Measurements from ENCODE around the gene RIMBP3C. TPM values are rescaled to one million over a fixed set of nuclear protein-coding genes. Genes with fewer than 3 reads are reported as not detected.
"Not testable (repeated sequence)": the region's sequence is repeated elsewhere in the genome, so short reads cannot be mapped to it uniquely, and the experiment has no call there.

RIMBP3C gene
- polyA plus RNA-seq, 1 donor (not counting 4 experiments of a cell fraction or from before 2014, with no cell fraction given): 0.01 TPM

DNA sequence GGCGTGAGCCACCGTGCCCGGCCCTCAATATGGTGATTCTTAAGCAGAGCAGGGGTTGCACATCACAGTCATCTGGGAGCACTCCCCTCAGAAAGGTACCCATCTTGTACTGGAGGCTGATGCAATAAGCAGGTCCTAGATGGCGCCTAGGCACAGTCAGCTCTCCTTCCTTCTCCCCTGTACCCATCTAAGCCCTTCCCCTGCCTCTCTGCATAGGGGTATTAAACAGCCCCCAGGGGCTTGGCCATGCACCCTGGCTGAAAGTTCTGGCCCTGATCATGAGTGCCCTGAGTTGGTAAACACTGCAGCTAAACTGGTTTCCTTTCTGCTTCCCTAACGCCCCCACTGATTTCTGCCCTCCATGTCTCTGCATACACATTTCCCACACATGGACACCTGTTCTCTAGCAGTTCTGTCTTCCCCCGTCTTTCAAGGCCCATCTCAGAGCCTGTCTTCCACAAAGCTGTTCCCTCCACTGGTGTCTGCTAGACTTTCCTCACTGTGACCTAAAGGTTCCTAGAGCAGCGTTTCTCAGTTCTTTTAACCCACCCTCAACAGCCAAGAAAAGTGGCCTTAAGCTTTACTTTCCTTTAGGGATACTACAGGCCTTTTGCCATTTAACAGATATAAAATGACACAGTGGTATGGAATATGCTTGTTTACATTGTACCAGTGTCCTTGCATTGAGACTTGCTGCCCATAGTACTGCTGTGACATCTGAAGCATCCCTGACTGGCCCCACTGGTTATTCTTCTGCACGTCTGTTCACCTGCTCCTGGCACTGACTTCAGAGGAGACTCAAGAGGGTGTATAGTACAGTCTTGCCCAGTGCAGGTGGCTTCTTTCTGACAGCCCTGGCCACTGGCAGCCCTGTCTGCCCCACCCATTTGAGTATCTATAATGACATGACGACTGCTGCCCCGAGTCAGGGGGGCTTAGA is 31.8 kb upstream of the RIMBP3C start:
- H3K36me3 ChIP-seq (ENCODE audit: control insufficient read depth in 2 of 2, extremely low read depth in 1 of 2, insufficient read depth in 2 of 2, low read length in 2 of 2): peaks cover 5 to 14% of the 10 kb centered on the region in 2 experiments
- dilution Hi-C loops (cut with MboI; ENCODE audit: extremely low pct_ligation_motif_present, low sequenced_read_pairs): no loop called here
- TF ChIP-seq, protein P1, sequence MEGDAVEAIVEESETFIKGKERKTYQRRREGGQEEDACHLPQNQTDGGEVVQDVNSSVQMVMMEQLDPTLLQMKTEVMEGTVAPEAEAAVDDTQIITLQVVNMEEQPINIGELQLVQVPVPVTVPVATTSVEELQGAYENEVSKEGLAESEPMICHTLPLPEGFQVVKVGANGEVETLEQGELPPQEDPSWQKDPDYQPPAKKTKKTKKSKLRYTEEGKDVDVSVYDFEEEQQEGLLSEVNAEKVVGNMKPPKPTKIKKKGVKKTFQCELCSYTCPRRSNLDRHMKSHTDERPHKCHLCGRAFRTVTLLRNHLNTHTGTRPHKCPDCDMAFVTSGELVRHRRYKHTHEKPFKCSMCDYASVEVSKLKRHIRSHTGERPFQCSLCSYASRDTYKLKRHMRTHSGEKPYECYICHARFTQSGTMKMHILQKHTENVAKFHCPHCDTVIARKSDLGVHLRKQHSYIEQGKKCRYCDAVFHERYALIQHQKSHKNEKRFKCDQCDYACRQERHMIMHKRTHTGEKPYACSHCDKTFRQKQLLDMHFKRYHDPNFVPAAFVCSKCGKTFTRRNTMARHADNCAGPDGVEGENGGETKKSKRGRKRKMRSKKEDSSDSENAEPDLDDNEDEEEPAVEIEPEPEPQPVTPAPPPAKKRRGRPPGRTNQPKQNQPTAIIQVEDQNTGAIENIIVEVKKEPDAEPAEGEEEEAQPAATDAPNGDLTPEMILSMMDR (optimal IDR thresholded peaks at IDR 0.05 in 1 of 3, IDR thresholded peaks at IDR 0.05 in 1 of 3, conservative IDR thresholded peaks at IDR 0.05 in 1 of 3; ENCODE audit: extremely low read depth in 1 of 3, insufficient read depth in 2 of 3, low read length in 3 of 3): no peak
- no peak for TF ChIP-seq EZH2 (IDR thresholded peaks at IDR 0.05; ENCODE audit: low read length)
- H2AFZ ChIP-seq (ENCODE audit: control insufficient read depth, low read length): no peak overlapping the region
- H3K4me3 ChIP-seq (ENCODE audit: control insufficient read depth in 2 of 3, extremely low read depth in 1 of 3, insufficient read depth in 2 of 3, low read depth in 1 of 3, low read length in 3 of 3): no peak overlapping the region
- H3K27ac ChIP-seq (ENCODE audit: control insufficient read depth, insufficient read depth, low read length): no peak overlapping the region
- H3K79me2 ChIP-seq (ENCODE audit: control insufficient read depth, insufficient read depth, low read length): peaks cover 99% of the 10 kb centered on the region
- peaks cover 14% of the 10 kb centered on the region for H3K9me1 ChIP-seq (ENCODE audit: control insufficient read depth, extremely low read depth, insufficient read depth, low read length)
- no peak overlapping the region for H3K9ac ChIP-seq (ENCODE audit: control insufficient read depth, extremely low read depth, insufficient read depth, low read length)
- H3K9me3 ChIP-seq (ENCODE audit: control insufficient read depth, low read depth, low read length): no peaks in the 10 kb centered on the region
- FAIRE-seq (no peak), DNase-seq (ENCODE audit: low read depth, low spot score) (no peak)
- no peaks in the 10 kb centered on the region for H3K4me1 ChIP-seq (ENCODE audit: control insufficient read depth, extremely low read depth, insufficient read depth, low read length)
- no peaks in the 10 kb centered on the region for H3K27me3 ChIP-seq (ENCODE audit: control insufficient read depth, extremely low read depth, insufficient read depth, low read length)
- no peak overlapping the region for H3K4me2 ChIP-seq (ENCODE audit: control insufficient read depth, extremely low read depth, insufficient read depth, low read depth, low read length)
- H4K20me1 ChIP-seq (ENCODE audit: control insufficient read depth, extremely low read depth, insufficient read depth, low read length): peaks cover 62% of the 10 kb centered on the region

DNA sequence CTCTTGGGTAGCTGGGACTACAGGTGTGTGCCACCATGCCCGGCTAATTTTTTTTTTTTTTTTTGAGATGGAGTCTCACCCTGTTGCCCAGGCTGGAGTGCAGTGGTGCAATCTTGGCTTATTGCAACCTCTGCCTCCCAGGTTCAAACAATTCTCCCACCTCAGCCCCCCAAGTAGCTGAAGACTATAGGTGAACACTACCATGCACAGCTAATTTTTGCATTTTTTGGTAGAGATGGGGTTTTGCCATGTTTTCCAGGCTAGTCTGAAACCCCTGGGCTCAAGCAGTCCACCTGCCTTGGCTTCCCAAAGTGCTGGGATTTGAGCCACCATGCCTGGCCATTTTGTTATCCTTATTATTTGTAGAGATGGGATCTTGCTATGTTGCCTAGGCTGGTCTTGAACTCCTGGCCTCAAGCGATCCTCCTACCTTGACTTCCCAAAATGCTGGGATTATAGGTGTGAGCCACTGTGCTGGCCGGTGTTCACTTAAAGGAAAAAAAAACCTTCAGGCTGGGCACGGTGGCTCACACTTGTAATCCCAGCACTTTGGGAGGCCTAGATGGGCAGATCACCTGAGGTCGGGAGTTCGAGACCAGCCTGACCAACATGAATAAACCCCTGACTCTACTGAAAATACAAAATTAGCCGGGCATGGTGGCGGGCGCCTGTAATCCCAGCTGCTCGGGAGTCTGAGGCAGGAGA is 29.9 kb upstream of the RIMBP3C start:
- H3K79me2 ChIP-seq (ENCODE audit: control insufficient read depth, insufficient read depth, low read length): peaks cover 98% of the 10 kb centered on the region
- H3K27ac ChIP-seq (ENCODE audit: control insufficient read depth, insufficient read depth, low read length); DNase-seq (ENCODE audit: low read depth, low spot score); H3K9ac ChIP-seq (ENCODE audit: control insufficient read depth, extremely low read depth, insufficient read depth, low read length); H3K9me3 ChIP-seq (ENCODE audit: control insufficient read depth, low read depth, low read length); dilution Hi-C loops (cut with MboI; ENCODE audit: extremely low pct_ligation_motif_present, low sequenced_read_pairs); H3K4me3 ChIP-seq (ENCODE audit: control insufficient read depth in 2 of 3, extremely low read depth in 1 of 3, insufficient read depth in 2 of 3, low read depth in 1 of 3, low read length in 3 of 3); H2AFZ ChIP-seq (ENCODE audit: control insufficient read depth, low read length); H3K4me1 ChIP-seq (ENCODE audit: control insufficient read depth, extremely low read depth, insufficient read depth, low read length); H3K27me3 ChIP-seq (ENCODE audit: control insufficient read depth, extremely low read depth, insufficient read depth, low read length); FAIRE-seq; H3K4me2 ChIP-seq (ENCODE audit: control insufficient read depth, extremely low read depth, insufficient read depth, low read depth, low read length): not testable (repeated sequence)
- H3K9me1 ChIP-seq (ENCODE audit: control insufficient read depth, extremely low read depth, insufficient read depth, low read length): peaks cover 12% of the 10 kb centered on the region
- peaks cover 64% of the 10 kb centered on the region for H4K20me1 ChIP-seq (ENCODE audit: control insufficient read depth, extremely low read depth, insufficient read depth, low read length)
- peaks cover 3 to 14% of the 10 kb centered on the region in 2 experiments for H3K36me3 ChIP-seq (ENCODE audit: control insufficient read depth in 2 of 2, extremely low read depth in 1 of 2, insufficient read depth in 2 of 2, low read length in 2 of 2)

GRCh38 chr22:21580623-21581007 is 29.4 kb upstream of the RIMBP3C start:
- H3K27me3 ChIP-seq (ENCODE audit: control insufficient read depth, extremely low read depth, insufficient read depth, low read length); H3K9ac ChIP-seq (ENCODE audit: control insufficient read depth, extremely low read depth, insufficient read depth, low read length); H3K4me3 ChIP-seq (ENCODE audit: control insufficient read depth in 2 of 3, extremely low read depth in 1 of 3, insufficient read depth in 2 of 3, low read depth in 1 of 3, low read length in 3 of 3); DNase-seq (ENCODE audit: low read depth, low spot score); FAIRE-seq; H2AFZ ChIP-seq (ENCODE audit: control insufficient read depth, low read length); H3K9me1 ChIP-seq (ENCODE audit: control insufficient read depth, extremely low read depth, insufficient read depth, low read length); H3K27ac ChIP-seq (ENCODE audit: control insufficient read depth, insufficient read depth, low read length); H3K4me2 ChIP-seq (ENCODE audit: control insufficient read depth, extremely low read depth, insufficient read depth, low read depth, low read length); H3K9me3 ChIP-seq (ENCODE audit: control insufficient read depth, low read depth, low read length); dilution Hi-C loops (cut with MboI; ENCODE audit: extremely low pct_ligation_motif_present, low sequenced_read_pairs); H3K4me1 ChIP-seq (ENCODE audit: control insufficient read depth, extremely low read depth, insufficient read depth, low read length): not testable (repeated sequence)
- peaks cover 98% of the 10 kb centered on the region for H3K79me2 ChIP-seq (ENCODE audit: control insufficient read depth, insufficient read depth, low read length)
- H4K20me1 ChIP-seq (ENCODE audit: control insufficient read depth, extremely low read depth, insufficient read depth, low read length): peaks cover 66% of the 10 kb centered on the region
- H3K36me3 ChIP-seq (ENCODE audit: control insufficient read depth in 2 of 2, extremely low read depth in 1 of 2, insufficient read depth in 2 of 2, low read length in 2 of 2): peaks cover 3 to 11% of the 10 kb centered on the region in 2 experiments
